Umbilical cord (tissue), 2 donors: ENCODE data around the gene GSG1L. TPM values are rescaled to one million over a fixed set of nuclear protein-coding genes. Genes with fewer than 3 reads are reported as not detected.
"Not testable (repeated sequence)": the region's sequence is repeated elsewhere in the genome, so short reads cannot be mapped to it uniquely, and the experiment has no call there.

Experiments used
- DNase-seq: peaks from one replicate; pipeline ENCODE4 v3.0.0-alpha.2; 2015; ENCODE audit warnings: low spot score
- total RNA-seq: library from RNA; depleted of rRNA; stranded (reverse); fragments of >200 nt; gene quantifications from one replicate; pipeline ENCODE4 v1.2.3, GENCODE V29; 2014; ENCODE audit warnings: low replicate concordance; ENCODE audit not compliant: insufficient read depth

Gene GSG1L
- total RNA-seq, 1 donor from 2014 or later: not detected

- DNase-seq: no peak
Observed at GRCh38 chr16:27950206-27950887, 113.2 kb downstream of the GSG1L start.

DNA sequence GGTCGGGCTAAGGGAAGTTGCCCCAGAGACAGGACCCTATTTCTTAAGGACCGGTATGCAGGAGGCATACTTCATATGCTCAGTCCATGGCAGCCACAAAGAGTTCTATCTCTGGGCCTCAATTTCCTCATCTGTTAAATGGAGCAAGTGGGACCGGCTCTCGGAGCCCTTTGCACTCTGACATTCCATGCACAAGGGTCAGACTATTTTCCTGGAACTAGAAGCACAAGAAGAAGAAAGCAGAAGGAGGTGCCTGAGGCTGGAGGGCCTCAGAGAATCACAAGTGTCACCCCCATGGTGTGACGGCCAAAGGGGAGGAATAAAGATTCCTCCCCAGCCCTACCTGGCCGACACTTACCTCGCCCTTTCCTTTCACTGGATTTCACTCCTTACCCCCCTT is 115.8 kb downstream of the GSG1L start:
- no peak for DNase-seq

DNA sequence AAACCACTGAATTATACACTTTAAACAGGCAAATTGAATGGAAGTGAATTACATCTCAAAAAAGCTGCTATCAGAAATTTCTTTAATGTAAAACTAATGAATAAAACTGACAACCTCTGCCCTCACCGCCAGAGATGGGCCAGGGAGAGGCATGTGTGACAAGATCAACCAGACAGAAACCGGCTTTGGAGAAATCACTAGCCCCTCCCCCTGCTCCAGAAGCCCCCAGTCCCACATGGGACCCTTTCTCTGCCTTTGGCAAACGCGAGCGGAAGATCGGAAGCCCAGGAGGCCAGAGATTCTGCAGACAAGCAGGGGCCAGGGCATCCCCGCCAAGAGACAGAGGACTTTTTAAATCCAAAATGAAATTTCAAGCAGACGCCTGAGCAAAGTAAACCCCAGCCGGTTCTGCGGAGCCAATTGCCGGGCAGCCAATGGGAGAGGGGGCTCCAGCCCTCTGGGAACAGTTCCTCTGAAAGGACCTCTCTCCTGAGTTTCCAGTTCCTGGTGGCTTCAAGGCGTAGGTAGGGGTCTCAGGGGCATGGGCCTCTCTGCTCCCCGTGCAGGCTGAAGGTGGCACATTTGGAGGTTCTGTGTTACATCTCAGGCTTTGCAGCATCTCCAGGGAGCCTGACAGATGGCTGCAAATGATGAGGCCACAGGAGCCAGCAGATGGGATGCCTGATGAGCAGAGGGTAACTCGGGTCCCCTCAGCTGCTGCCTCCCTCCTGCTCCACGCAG is 118.1 kb downstream of the GSG1L start:
- no peak for DNase-seq

GRCh38 chr16:27943766-27944165 is 119.7 kb downstream of the GSG1L start:
- DNase-seq: no peak

DNA sequence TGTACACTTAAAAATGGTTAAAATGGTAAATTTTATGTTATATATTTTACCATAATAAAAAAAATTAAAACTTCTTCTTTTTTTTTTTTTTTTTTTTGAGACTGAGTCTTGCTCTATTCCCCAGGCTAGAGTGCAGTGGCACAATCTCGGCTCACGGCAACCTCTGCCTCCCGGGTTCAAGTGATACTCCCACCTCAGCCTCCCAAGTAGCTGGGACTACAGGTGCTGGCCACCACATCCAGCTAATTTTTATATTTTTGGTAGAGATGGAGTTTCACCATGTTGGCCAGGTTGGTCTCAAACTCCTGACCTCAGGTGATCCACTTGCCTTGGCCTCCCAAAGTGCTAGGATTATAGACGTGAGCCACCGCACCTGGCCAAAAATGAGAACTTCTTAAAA is 121.4 kb downstream of the GSG1L start:
- not testable (repeated sequence) for DNase-seq

- DNase-seq: no peak
Observed at GRCh38 chr16:27935076-27935475, 128.4 kb downstream of the GSG1L start.

GRCh38 chr16:27932542-27933135 is 130.9 kb downstream of the GSG1L start:
- no peak for DNase-seq

DNA sequence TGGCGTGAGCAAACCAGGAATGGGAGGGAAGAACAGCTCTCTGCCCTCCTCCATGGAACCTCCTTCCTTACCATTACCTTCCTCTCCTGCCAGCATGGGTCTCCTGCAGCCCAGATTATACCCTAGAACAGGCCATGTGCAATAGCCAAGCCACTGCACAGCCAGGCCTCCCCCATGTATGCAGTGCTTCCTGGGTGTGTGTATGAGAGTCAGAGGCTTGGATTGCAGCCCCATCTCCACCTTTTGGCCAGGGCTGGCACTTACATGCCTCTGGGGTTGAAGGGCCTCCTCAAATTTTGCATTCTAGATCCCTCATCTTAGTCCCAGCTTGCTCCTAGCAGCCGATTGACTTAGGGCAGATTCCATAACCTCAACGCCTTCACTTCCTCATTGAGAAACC is 133.7 kb downstream of the GSG1L start:
- no peak for DNase-seq

GRCh38 chr16:27928542-27928941 is 135.0 kb downstream of the GSG1L start:
- DNase-seq: no peak

DNA sequence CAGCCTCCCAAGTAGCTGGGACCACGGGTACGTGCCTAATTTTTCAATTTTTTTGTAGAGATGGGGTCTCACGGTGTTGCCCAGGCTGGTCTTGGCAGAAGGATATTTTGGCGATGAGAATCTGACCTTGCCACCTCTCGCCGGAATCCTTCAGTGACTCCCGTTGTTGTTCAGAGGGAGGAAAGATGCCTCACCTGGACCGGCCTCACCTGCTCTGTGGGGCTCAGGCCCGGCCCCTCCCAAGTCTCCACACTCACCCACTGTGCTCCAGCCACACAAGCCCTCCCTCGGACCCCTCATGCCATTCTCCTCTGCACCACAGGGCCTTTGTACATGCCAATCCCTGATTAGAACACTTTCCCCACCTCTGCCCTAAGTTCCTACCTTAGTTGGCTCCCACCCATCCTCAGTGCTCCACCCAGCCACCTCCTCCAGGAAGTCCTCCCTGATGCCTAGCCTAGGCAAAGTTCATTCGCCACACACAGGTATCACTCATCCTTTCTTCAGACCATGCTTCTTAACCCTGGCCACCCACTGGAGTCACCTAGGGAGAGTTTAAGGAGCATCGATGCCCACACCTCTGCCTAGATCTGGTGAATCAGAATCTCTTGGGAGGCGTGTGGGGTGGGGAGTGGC is 136.1 kb downstream of the GSG1L start:
- no peak for DNase-seq

DNA sequence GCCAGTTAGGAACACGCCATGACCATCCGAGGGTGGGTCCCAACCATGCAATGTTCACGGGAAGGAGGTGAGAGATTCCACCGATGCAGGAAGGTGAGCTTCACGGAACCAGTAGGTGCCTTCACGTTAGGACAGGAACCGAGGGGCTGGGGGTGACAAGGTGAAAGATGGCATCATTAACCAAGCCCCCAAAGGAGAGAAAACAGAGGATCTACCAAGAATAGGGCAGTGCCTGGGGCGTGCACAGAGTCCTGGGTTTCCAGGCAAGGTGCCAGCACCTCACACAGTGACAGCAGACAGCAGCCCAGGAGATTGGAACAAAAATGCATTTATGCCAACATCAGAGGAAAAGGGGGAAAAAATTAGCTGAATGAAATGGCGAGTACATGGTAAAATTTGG is 137.9 kb downstream of the GSG1L start:
- no peak for DNase-seq

- DNase-seq: no peak
Observed at GRCh38 chr16:27924411-27925118, 138.9 kb downstream of the GSG1L start.

- DNase-seq: no peak
Observed at GRCh38 chr16:27923751-27924150, 139.8 kb downstream of the GSG1L start.

DNA sequence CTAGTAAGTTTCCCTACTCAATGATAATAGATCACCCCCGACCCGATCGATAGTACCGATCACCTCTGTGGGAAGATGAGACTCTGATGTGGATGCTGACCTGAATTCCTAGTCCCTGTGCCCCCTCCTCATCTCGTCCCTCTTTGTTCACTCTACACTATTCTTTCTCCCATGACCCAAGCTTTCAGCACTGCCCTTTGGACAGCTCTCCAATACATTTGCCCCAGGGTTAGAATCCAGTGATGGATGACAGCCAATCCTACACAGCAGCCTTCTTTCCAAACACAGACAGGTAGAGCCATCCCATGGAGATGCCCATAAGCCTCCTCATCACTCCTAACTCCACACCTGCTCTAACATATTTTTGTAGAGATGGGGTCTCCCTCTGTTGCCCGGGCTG is 141.1 kb downstream of the GSG1L start:
- DNase-seq: no peak

DNA sequence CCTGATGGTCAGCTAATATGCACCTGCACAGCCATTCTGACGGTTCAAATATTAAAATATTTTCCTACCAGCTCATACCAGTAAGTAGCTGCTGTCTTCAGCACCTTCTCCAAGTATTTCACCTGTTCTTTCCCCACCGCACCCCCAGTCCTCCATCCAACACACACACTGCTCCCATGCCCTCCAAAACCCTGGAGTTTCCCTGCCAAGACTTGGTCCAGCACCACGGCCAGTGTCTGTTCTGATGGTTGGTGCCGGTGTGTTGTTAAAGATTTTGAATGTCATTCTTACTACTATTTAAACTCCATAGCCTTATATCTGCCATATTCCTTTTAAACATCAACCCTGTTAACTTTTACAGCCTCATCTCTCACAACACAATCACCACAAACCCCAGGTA is 142.4 kb downstream of the GSG1L start:
- DNase-seq: no peak

DNA sequence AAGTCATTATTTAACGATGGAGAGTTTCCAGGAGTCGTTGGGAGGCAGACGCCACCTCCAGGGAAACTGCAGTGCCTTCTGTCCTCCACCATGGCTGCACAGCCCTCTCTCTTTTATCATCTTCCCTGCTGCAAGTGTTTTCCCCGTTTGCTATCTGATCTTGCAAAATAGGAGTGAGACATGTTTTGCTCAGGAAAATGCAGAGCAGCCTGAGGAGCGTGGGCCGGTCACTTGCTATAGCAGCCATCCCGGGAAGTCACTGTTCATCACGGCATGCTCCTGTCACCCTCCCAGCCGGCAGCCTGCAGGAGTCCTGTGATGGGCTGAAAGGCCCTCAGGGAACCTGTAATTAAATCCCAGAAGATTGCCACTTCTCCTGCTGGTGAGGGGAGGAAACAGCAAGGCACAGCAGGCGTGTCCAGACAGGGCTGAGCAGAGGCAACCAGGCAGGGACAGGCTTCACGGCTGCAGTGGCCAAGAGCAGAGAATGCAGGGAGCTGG is 143.1 kb downstream of the GSG1L start:
- peak; percentile 3 for DNase-seq

- no peak for DNase-seq
Observed at GRCh38 chr16:27918755-27919154, 144.8 kb downstream of the GSG1L start.

DNA sequence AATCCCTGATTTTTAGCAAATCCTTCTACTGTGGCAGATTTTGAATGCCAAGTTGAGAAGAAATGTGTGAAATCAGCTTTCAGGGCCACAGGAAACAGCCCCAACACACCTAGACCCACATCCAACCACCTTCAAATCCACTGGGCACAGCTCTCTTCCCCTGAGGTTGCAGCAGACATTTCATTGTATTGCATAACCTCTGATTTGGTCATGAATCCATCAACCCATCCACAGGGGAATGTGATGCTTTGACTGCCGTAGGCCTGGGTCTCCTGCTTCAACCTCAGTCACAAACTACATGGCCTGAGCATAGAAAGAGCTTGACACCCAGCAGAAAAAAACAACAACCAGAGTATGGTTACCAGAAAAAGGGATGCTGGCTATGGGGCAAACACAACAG is 145.6 kb downstream of the GSG1L start:
- DNase-seq: no peak

GRCh38 chr16:27911486-27911885 is 152.0 kb downstream of the GSG1L start:
- no peak for DNase-seq

GRCh38 chr16:27907457-27907972 is 156.0 kb downstream of the GSG1L start:
- no peak for DNase-seq

DNA sequence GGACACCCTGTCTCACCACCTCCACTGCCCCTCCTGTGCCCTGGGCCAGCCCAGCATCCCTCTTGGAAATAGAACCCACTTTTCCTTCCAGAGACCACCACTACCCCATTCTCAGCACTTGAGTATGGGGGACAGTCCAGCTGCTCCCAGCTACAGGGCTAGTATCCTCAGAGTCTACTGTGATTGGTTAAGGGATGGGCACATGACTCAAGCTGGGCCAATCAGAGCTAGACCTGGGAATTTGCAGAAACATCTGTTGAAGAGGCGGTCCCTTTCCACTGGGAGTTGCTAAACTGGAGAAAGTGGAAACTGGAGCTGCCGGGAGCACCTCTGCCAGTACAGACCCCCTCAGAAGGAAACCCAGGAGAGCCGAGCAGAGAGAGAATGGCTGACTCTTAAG is 156.6 kb downstream of the GSG1L start:
- DNase-seq: no peak
